Breast epithelium (tissue), 3 donors: Measurements from ENCODE around the gene SMCO2.

Experiments
- POLR2A ChIP-seq: fragments of 450-650 bp; IDR thresholded peaks from one replicate; pipeline ENCODE4 v1.6.1; 2016; ENCODE audit warnings: antibody characterized with exemption, mild to moderate bottlenecking, moderate library complexity
- TF ChIP-seq, protein P1 (sequence below), 3 donors: fragments of 450-650 bp; IDR thresholded peaks; one replicate each; pipeline ENCODE4 v1.5.1; 2016 to 2017; ENCODE audit warnings: antibody characterized with exemption in 3 of 3, mild to moderate bottlenecking in 3 of 3, moderate library complexity in 3 of 3

GRCh38 chr12:27426743-27427487 lies 19.6 kb upstream of the SMCO2 start:
- TF ChIP-seq, protein P1, sequence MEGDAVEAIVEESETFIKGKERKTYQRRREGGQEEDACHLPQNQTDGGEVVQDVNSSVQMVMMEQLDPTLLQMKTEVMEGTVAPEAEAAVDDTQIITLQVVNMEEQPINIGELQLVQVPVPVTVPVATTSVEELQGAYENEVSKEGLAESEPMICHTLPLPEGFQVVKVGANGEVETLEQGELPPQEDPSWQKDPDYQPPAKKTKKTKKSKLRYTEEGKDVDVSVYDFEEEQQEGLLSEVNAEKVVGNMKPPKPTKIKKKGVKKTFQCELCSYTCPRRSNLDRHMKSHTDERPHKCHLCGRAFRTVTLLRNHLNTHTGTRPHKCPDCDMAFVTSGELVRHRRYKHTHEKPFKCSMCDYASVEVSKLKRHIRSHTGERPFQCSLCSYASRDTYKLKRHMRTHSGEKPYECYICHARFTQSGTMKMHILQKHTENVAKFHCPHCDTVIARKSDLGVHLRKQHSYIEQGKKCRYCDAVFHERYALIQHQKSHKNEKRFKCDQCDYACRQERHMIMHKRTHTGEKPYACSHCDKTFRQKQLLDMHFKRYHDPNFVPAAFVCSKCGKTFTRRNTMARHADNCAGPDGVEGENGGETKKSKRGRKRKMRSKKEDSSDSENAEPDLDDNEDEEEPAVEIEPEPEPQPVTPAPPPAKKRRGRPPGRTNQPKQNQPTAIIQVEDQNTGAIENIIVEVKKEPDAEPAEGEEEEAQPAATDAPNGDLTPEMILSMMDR (IDR thresholded peaks at IDR 0.05), result no peak
- no peak for TF ChIP-seq POLR2A
